Trophoblast cell (in vitro differentiated cells and primary cell): Measurements from ENCODE around the gene TRIP12.
"Not testable (repeated sequence)": the region's sequence is repeated elsewhere in the genome, so short reads cannot be mapped to it uniquely, and the experiment has no call there.

ENCODE experiments used
- DNase-seq, 2 donors: peaks; one replicate each; pipeline ENCODE4 v3.0.0-alpha.2; 2016
- H2AFZ ChIP-seq: 2 replicates; pipeline ENCODE4 v1.6.1; 2013; ENCODE audit warnings: low read length, moderate library complexity, mild to moderate bottlenecking; ENCODE audit not compliant: insufficient read depth, poor library complexity
- H2AK5ac ChIP-seq: 2 replicates; pipeline ENCODE4 v1.6.1; 2013; ENCODE audit warnings: mild to moderate bottlenecking, low read length
- H2BK120ac ChIP-seq: 2 replicates; pipeline ENCODE4 v1.6.1; 2013; ENCODE audit warnings: low read length, mild to moderate bottlenecking, moderate library complexity; ENCODE audit not compliant: insufficient read depth, poor library complexity
- H2BK12ac ChIP-seq: 2 replicates; pipeline ENCODE4 v1.6.1; 2013; ENCODE audit warnings: mild to moderate bottlenecking, low read length, moderate library complexity
- H2BK5ac ChIP-seq: 2 replicates; pipeline ENCODE4 v1.6.1; 2013; ENCODE audit warnings: low read length, low read depth, moderate library complexity, mild to moderate bottlenecking; ENCODE audit not compliant: poor library complexity
- H3K14ac ChIP-seq: 2 replicates; pipeline ENCODE4 v1.6.1; 2013; ENCODE audit warnings: mild to moderate bottlenecking, low read length
- H3K18ac ChIP-seq: 2 replicates; pipeline ENCODE4 v1.6.1; 2013; ENCODE audit warnings: mild to moderate bottlenecking, low read length
- H3K23ac ChIP-seq: 2 replicates; pipeline ENCODE4 v1.6.1; 2013; ENCODE audit warnings: low read length
- H3K27ac ChIP-seq: 2 replicates; pipeline ENCODE4 v1.5.1; 2013; ENCODE audit warnings: low read depth, mild to moderate bottlenecking, inconsistent platforms, low read length, moderate library complexity
- H3K27me3 ChIP-seq: 2 replicates; pipeline ENCODE4 v1.6.1; 2013; ENCODE audit warnings: inconsistent platforms, mild to moderate bottlenecking, low read length, moderate library complexity; ENCODE audit not compliant: insufficient read depth
- H3K36me3 ChIP-seq, 2 experiments: 1 replicate in 1 of 2; 2 replicates in 1 of 2; pipeline ENCODE4 v1.6.1; 2013; ENCODE audit warnings: low read length in 2 of 2, mild to moderate bottlenecking in 2 of 2, moderate library complexity in 1 of 2; ENCODE audit not compliant: insufficient read depth in 2 of 2, control insufficient read depth in 1 of 2
- H3K4ac ChIP-seq: 2 replicates; pipeline ENCODE4 v1.6.1; 2013; ENCODE audit warnings: low read depth, mild to moderate bottlenecking, low read length, moderate library complexity
- H3K4me1 ChIP-seq, 2 experiments: 1 replicate in 1 of 2; 2 replicates in 1 of 2; pipeline ENCODE4 v1.6.1; 2013; ENCODE audit warnings: low read length in 2 of 2, mild to moderate bottlenecking in 2 of 2, moderate library complexity in 1 of 2; ENCODE audit not compliant: insufficient read depth in 2 of 2, control insufficient read depth in 1 of 2
- H3K4me2 ChIP-seq: 2 replicates; pipeline ENCODE4 v1.6.1; 2013; ENCODE audit warnings: inconsistent platforms, mild to moderate bottlenecking, low read length, moderate library complexity
- H3K4me3 ChIP-seq: 2 replicates; pipeline ENCODE4 v1.5.1; 2013; ENCODE audit warnings: mild to moderate bottlenecking, low read depth, low read length, inconsistent platforms
- H3K79me1 ChIP-seq: one replicate; pipeline ENCODE4 v1.6.1; 2013; ENCODE audit warnings: low read length
- H3K79me2 ChIP-seq: 2 replicates; pipeline ENCODE4 v1.6.1; 2013; ENCODE audit warnings: low read length, mild to moderate bottlenecking; ENCODE audit not compliant: control insufficient read depth, insufficient read depth, poor library complexity
- H3K9ac ChIP-seq: 2 replicates; pipeline ENCODE4 v1.6.1; 2013; ENCODE audit warnings: mild to moderate bottlenecking, low read length
- H3K9me3 ChIP-seq: 2 replicates; pipeline ENCODE4 v1.6.1; 2013; ENCODE audit warnings: low read depth, mild to moderate bottlenecking, control low read depth, inconsistent platforms, low read length; ENCODE audit not compliant: insufficient read depth
- H4K12ac ChIP-seq: 2 replicates; pipeline ENCODE4 v1.6.1; 2013; ENCODE audit warnings: low read depth, mild to moderate bottlenecking, low read length, moderate library complexity
- H4K8ac ChIP-seq: 2 replicates; pipeline ENCODE4 v1.6.1; 2013; ENCODE audit warnings: low read depth, mild to moderate bottlenecking, low read length, moderate library complexity
- H4K91ac ChIP-seq: one replicate; pipeline ENCODE4 v1.6.1; 2013; ENCODE audit warnings: low read depth, mild to moderate bottlenecking, low read length, moderate library complexity
- WGBS: extraction: QIAGEN DNeasy Blood & Tissue Kit; methylation state at CpG from one replicate; pipeline ENCODE4 v1.1.7; 2013; ENCODE audit warnings: missing lambda C conversion rate; ENCODE audit not compliant: insufficient read length, insufficient coverage; ENCODE audit errors: extremely low coverage; 5-methylcytosine and 5-hydroxymethylcytosine counted together

Gene TRIP12

GRCh38 chr2:229794636-229795035 lies 127.2 kb downstream of the TRIP12 start:
- Histone ChIP-seq H3K79me1 (no peaks in the 10 kb centered on the region), H2AFZ (no peak overlapping the region), H4K12ac (no peak overlapping the region), H3K27ac (no peak overlapping the region), H3K14ac (no peak overlapping the region), H3K27me3 (no peaks in the 10 kb centered on the region), H3K36me3 (peaks cover 8 to 29% of the 10 kb centered on the region in 2 experiments), H3K9ac (no peak overlapping the region), H2BK5ac (no peak overlapping the region), H3K4me2 (no peak overlapping the region), H2AK5ac (no peak overlapping the region), H3K4me1 (no peaks in the 10 kb centered on the region), H3K9me3 (no peaks in the 10 kb centered on the region), H3K18ac (no peak overlapping the region), H3K4ac (no peak overlapping the region), H2BK120ac (no peak overlapping the region), H3K23ac (no peak overlapping the region), H4K91ac (no peak overlapping the region), H4K8ac (no peak overlapping the region), H3K4me3 (no peak overlapping the region), H2BK12ac (no peak overlapping the region), H3K79me2 (no peaks in the 10 kb centered on the region)
- no peak for DNase-seq
- no CpG with 5 or more reads among the region's 1 CpG for WGBS

- H2BK120ac ChIP-seq, H3K79me1 ChIP-seq, H3K4me3 ChIP-seq, H3K4me1 ChIP-seq, H2BK5ac ChIP-seq, H3K9me3 ChIP-seq, H3K79me2 ChIP-seq, H3K18ac ChIP-seq, H4K12ac ChIP-seq, H4K8ac ChIP-seq, H4K91ac ChIP-seq, H3K9ac ChIP-seq, H2AK5ac ChIP-seq, H2BK12ac ChIP-seq, H2AFZ ChIP-seq, H3K4ac ChIP-seq, H3K4me2 ChIP-seq, H3K23ac ChIP-seq, H3K27me3 ChIP-seq, H3K27ac ChIP-seq, H3K14ac ChIP-seq: not testable (repeated sequence)
- DNase-seq = peak; percentile 16 to 40
- H3K36me3 ChIP-seq = peaks cover 3 to 14% of the 10 kb centered on the region in 2 experiments
- WGBS = no CpG with 5 or more reads among the region's 11 CpGs
Observed at GRCh38 chr2:229786289-229786688, 135.5 kb downstream of the TRIP12 start.

GRCh38 chr2:229784791-229785190 lies 137.0 kb downstream of the TRIP12 start:
- Histone ChIP-seq H2AFZ (no peak overlapping the region), H3K27ac (no peak overlapping the region), H3K27me3 (no peaks in the 10 kb centered on the region), H3K4me3 (no peak overlapping the region), H3K79me1 (no peaks in the 10 kb centered on the region), H2BK5ac (no peak overlapping the region), H3K14ac (no peak overlapping the region), H3K23ac (no peak overlapping the region), H3K4ac (no peak overlapping the region), H2BK12ac (no peak overlapping the region), H3K4me2 (no peak overlapping the region), H4K12ac (no peak overlapping the region), H4K91ac (no peak overlapping the region), H3K4me1 (no peaks in the 10 kb centered on the region), H2AK5ac (no peak overlapping the region), H2BK120ac (no peak overlapping the region), H3K79me2 (no peaks in the 10 kb centered on the region), H3K9me3 (no peaks in the 10 kb centered on the region), H3K9ac (no peak overlapping the region), H3K18ac (no peak overlapping the region), H4K8ac (no peak overlapping the region), H3K36me3 (peaks cover 6 to 18% of the 10 kb centered on the region in 2 experiments)
- no CpG with 5 or more reads among the region's 2 CpGs for WGBS
- no peak for DNase-seq

GRCh38 chr2:229783108-229783721 lies 138.6 kb downstream of the TRIP12 start:
- no peak overlapping the region for H3K23ac ChIP-seq
- H3K9me3 ChIP-seq = no peaks in the 10 kb centered on the region
- H4K8ac ChIP-seq = no peak overlapping the region
- no peak overlapping the region for H3K4ac ChIP-seq
- no peaks in the 10 kb centered on the region for H3K27me3 ChIP-seq
- H4K12ac ChIP-seq = no peak overlapping the region
- no peak overlapping the region for H3K14ac ChIP-seq
- no peak overlapping the region for H2BK12ac ChIP-seq
- H3K36me3 ChIP-seq = peaks cover 7 to 27% of the 10 kb centered on the region in 2 experiments
- H3K4me3 ChIP-seq = no peak overlapping the region
- no peak overlapping the region for H3K18ac ChIP-seq
- no peak for DNase-seq
- no peaks in the 10 kb centered on the region for H3K79me1 ChIP-seq
- no peaks in the 10 kb centered on the region for H3K4me1 ChIP-seq
- no peak overlapping the region for H3K27ac ChIP-seq
- H2BK120ac ChIP-seq = no peak overlapping the region
- no peak overlapping the region for H3K4me2 ChIP-seq
- WGBS = no CpG with 5 or more reads among the region's 5 CpGs
- no peak overlapping the region for H3K9ac ChIP-seq
- H4K91ac ChIP-seq = no peak overlapping the region
- no peaks in the 10 kb centered on the region for H3K79me2 ChIP-seq
- no peak overlapping the region for H2BK5ac ChIP-seq
- H2AK5ac ChIP-seq = no peak overlapping the region
- no peak overlapping the region for H2AFZ ChIP-seq
